Neutrophil (primary cell): ENCODE data around the gene PPFIBP1.

Source experiments
- H3K27ac ChIP-seq: fragments of 200-600 bp; sonication (generic); 2 replicates; pipeline ENCODE4 v1.5.1; 2016; ENCODE audit warnings: mild to moderate bottlenecking, moderate library complexity
- H3K27me3 ChIP-seq: fragments of 200-600 bp; sonication (generic); 2 replicates; pipeline ENCODE4 v1.6.0; 2016; ENCODE audit warnings: mild to moderate bottlenecking
- H3K36me3 ChIP-seq: fragments of 200-600 bp; sonication (generic); 2 replicates; pipeline ENCODE4 v1.5.1; 2017
- H3K4me1 ChIP-seq, 2 experiments: fragments of 200-600 bp in 1 of 2; sonication (generic) in 1 of 2; 1 replicate in 1 of 2; 2 replicates in 1 of 2; pipeline versions ENCODE4 v1.5.1 to v1.6.1; 2013 to 2016; ENCODE audit warnings: low read depth in 1 of 2, low read length in 1 of 2, mild to moderate bottlenecking in 1 of 2, moderate library complexity in 1 of 2; ENCODE audit not compliant: control insufficient read depth in 1 of 2, insufficient read depth in 1 of 2
- H3K4me3 ChIP-seq, 2 experiments: fragments of 200-600 bp in 1 of 2; sonication (generic) in 1 of 2; 1 replicate in 1 of 2; 2 replicates in 1 of 2; pipeline ENCODE4 v1.5.1; 2013 to 2016; ENCODE audit warnings: low read depth in 1 of 2, low read length in 1 of 2, mild to moderate bottlenecking in 1 of 2, moderate library complexity in 1 of 2
- H3K9me3 ChIP-seq: fragments of 200-600 bp; sonication (generic); 2 replicates; pipeline ENCODE4 v1.5.1; 2016
- TF ChIP-seq, protein P1 (sequence below): fragments of 200-600 bp; sonication (generic); IDR thresholded peaks from 2 replicates; pipeline ENCODE4 v1.5.1; 2016; ENCODE audit warnings: antibody characterized with exemption

PPFIBP1 gene

GRCh38 chr12:27604431-27604830, 80.4 kb downstream of the PPFIBP1 start:
- Histone ChIP-seq H3K36me3 (no peaks in the 10 kb centered on the region), H3K27me3 (no peaks in the 10 kb centered on the region), H3K4me1 (no peaks in the 10 kb centered on the region), H3K9me3 (no peaks in the 10 kb centered on the region), H3K27ac (no peak overlapping the region), H3K4me3 (no peak overlapping the region)
- TF ChIP-seq, protein P1, sequence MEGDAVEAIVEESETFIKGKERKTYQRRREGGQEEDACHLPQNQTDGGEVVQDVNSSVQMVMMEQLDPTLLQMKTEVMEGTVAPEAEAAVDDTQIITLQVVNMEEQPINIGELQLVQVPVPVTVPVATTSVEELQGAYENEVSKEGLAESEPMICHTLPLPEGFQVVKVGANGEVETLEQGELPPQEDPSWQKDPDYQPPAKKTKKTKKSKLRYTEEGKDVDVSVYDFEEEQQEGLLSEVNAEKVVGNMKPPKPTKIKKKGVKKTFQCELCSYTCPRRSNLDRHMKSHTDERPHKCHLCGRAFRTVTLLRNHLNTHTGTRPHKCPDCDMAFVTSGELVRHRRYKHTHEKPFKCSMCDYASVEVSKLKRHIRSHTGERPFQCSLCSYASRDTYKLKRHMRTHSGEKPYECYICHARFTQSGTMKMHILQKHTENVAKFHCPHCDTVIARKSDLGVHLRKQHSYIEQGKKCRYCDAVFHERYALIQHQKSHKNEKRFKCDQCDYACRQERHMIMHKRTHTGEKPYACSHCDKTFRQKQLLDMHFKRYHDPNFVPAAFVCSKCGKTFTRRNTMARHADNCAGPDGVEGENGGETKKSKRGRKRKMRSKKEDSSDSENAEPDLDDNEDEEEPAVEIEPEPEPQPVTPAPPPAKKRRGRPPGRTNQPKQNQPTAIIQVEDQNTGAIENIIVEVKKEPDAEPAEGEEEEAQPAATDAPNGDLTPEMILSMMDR, result no peak

GRCh38 chr12:27606986-27607385, 83.0 kb downstream of the PPFIBP1 start:
- Histone ChIP-seq H3K4me1 (no peaks in the 10 kb centered on the region), H3K9me3 (no peaks in the 10 kb centered on the region), H3K27ac (no peak overlapping the region), H3K27me3 (no peaks in the 10 kb centered on the region), H3K36me3 (no peaks in the 10 kb centered on the region), H3K4me3 (no peak overlapping the region)
- TF ChIP-seq, protein P1, result no peak

DNA sequence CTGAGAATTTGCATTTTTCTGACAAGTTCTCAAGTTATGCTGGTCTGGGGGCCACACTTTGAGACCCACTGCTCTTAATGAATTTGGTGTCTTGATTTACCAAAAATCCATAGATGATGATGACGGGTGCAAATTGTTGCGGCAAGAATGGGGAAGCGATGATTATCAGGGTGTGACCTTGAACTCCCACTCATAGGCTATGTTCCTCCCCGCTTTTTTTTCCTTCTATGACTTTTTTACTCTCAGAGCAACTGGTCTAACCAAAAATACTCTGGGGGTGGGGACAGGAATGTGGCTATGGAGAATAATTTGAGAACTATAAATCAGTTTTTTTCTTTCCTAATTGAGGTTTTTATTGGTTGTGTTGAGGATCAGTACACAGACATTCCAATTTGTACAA, 83.6 kb downstream of the PPFIBP1 start:
- TF ChIP-seq, protein P1, result no peak
- H3K27me3 ChIP-seq, result no peaks in the 10 kb centered on the region
- no peak overlapping the region for H3K27ac ChIP-seq
- no peak overlapping the region for H3K4me3 ChIP-seq
- no peaks in the 10 kb centered on the region for H3K36me3 ChIP-seq
- no peaks in the 10 kb centered on the region for H3K4me1 ChIP-seq
- no peaks in the 10 kb centered on the region for H3K9me3 ChIP-seq

DNA sequence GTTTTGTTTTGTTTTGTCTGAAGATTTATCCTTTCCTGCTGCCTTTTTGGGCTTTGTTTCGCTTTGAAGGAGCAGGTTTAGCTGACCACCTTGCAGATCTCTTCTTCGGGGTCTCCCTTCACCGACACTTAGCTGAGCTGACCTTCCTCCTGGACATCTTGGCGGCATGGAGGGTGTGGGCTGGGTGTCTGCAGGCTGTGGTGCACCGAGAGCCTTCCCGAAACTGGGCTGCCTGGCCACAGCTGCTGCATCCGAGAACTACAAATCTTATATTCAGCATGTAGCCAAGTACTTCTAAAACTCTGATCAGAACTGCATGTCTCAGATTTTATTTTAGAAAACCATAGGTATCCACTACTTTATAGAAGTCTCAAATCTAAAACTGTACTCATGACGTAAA, 84.9 kb downstream of the PPFIBP1 start:
- Histone ChIP-seq H3K4me3 (no peak overlapping the region), H3K4me1 (no peaks in the 10 kb centered on the region), H3K9me3 (no peaks in the 10 kb centered on the region), H3K27ac (no peak overlapping the region), H3K36me3 (no peaks in the 10 kb centered on the region), H3K27me3 (no peaks in the 10 kb centered on the region)
- TF ChIP-seq, protein P1, result no peak

- H3K4me3 ChIP-seq, result no peak overlapping the region
- H3K9me3 ChIP-seq, result no peaks in the 10 kb centered on the region
- no peaks in the 10 kb centered on the region for H3K36me3 ChIP-seq
- H3K27ac ChIP-seq, result no peak overlapping the region
- TF ChIP-seq, protein P1, result no peak
- no peaks in the 10 kb centered on the region for H3K4me1 ChIP-seq
- no peaks in the 10 kb centered on the region for H3K27me3 ChIP-seq
Measured at GRCh38 chr12:27610374-27610773, 86.4 kb downstream of the PPFIBP1 start.

- no peaks in the 10 kb centered on the region for H3K4me1 ChIP-seq
- H3K4me3 ChIP-seq, result no peak overlapping the region
- H3K27ac ChIP-seq, result no peak overlapping the region
Measured at GRCh38 chr12:27614386-27614785, 90.4 kb downstream of the PPFIBP1 start.

More at GRCh38 chr12:27614386-27614785, 90.4 kb downstream of the PPFIBP1 start:
- no peaks in the 10 kb centered on the region for H3K9me3 ChIP-seq
- H3K36me3 ChIP-seq, result no peaks in the 10 kb centered on the region
- TF ChIP-seq, protein P1, result no peak
- H3K27me3 ChIP-seq, result no peaks in the 10 kb centered on the region
